Activated CD4-positive, alpha-beta T cell treated with anti-CD3 and anti-CD28 coated beads, Interleukin-2, amount 50 U/mL, for 16 hours (primary cell): ENCODE results near the gene AQP4.

Source experiments
- DNase-seq: peaks from one replicate; pipeline ENCODE4 v3.0.0-alpha.2; 2020

Gene AQP4

GRCh38 chr18:26832302-26832701, 33.2 kb downstream of the AQP4 start:
- DNase-seq: no peak

DNA sequence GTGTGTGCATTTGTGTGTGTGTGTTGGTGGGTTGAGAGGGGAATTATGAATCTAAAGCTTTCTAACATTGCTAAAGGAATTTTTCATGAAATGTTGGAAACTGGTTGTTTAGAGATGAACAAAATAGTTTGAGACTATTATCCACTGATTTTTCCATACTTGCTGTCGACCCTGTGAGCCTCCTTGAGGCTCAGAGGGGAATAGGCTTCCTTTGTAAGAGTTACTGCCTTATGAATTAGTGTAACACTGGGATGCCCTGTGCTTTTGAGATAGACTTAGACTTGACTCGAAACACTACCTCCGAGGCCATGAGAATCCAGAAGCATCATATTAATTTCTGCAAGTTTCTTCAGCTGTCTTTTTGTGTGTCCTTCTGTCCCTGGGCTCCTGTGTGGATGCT, 37.9 kb downstream of the AQP4 start:
- no peak for DNase-seq

- no peak for DNase-seq
Measured at GRCh38 chr18:26826656-26827235, 38.8 kb downstream of the AQP4 start.

GRCh38 chr18:26821181-26821580, 44.3 kb downstream of the AQP4 start:
- no peak for DNase-seq

GRCh38 chr18:26819046-26819445, 46.5 kb downstream of the AQP4 start:
- DNase-seq: no peak

- DNase-seq: no peak
Measured at GRCh38 chr18:26818461-26818860, 47.0 kb downstream of the AQP4 start.

GRCh38 chr18:26813043-26813442, 52.5 kb downstream of the AQP4 start:
- no peak for DNase-seq

DNA sequence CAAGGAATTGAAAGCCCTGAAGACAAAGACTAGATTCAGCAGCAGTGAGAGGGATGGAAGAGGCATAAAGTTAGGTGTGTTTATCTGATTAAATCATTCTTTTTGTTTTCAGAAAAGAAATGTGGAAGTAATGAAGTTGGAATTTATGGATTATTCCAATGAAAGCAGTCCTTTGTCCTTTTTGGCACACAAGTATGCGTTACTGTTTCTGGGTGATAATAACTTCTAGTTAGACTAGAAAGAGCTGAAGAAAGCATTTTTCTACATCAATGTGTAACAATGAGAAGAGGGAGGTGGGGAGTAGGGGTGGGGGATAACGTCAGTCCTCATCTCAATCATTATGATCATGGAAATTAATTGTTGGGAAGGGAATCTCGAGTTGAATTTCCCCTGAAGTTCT, 53.0 kb downstream of the AQP4 start:
- no peak for DNase-seq

GRCh38 chr18:26809346-26809745, 56.2 kb downstream of the AQP4 start:
- DNase-seq: no peak

DNA sequence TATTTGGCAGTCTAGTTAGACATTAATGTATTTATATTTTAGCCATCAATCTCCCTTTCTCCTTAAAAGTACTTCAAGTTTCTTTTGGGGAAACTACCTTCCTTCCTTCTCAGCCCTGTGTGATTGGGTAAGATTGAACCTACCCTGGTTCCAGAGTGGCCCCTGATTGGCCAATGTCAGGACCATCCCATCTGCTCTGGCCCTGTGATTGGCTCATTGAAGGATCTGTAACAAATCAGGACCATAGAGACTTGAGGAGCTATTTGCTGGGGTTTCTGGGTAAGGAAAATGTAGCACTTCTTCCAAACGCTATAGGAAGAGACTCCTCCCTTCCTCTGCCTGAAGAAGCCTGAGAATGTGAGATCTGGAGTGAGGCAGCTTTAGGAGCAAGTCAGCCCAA, 59.3 kb downstream of the AQP4 start:
- no peak for DNase-seq

- no peak for DNase-seq
Measured at GRCh38 chr18:26804519-26804918, 61.0 kb downstream of the AQP4 start.

GRCh38 chr18:26803643-26804042, 61.9 kb downstream of the AQP4 start:
- no peak for DNase-seq

DNA sequence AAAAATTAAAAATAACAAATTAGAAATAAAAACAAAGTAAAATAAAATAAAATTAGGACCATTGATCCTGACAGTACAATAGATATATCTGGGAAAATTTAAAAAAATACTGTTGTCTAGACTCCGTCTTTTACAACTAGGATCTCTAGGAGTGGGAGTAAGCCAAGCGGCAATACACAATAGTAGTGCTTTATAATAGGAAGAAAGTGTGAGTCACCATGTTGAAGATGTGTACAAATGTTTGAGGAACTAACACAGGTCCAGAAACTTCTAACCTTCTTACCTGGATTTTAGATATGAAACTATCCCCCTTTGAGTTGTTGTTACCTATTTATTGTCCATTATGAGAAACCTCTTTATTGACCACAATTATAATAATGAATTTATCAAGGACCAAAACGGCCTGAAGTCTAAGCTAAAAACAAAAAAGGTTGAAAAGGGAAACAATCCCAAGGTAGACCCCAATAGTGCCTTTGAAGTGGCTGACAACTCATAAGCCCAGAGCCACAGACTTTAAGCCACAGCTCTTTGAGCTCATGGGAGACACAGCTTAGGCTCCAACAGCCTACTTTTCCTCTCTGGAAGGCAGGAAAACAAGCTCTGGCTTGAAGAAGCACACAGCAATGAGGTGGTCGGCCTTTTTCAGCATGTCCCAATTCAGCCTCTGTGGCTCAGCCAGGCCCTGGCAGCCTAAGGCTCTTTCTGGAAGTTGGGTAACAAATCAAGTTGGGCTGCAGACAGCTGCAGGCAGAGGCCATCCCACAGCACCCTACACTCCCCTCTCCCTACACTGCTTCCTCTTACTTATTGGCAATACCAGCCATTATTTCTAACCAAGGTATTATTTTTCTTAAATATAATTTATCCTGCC, 62.9 kb downstream of the AQP4 start:
- DNase-seq: no peak
